Mammary epithelial cell (primary cell): Measurements from ENCODE around the gene ELK4.

ENCODE experiments used
- CTCF ChIP-seq, 2 donors: IDR thresholded peaks in 1 of 2; conservative IDR thresholded peaks in 1 of 2; 2 replicates each; pipeline ENCODE4 v1.5.1; 2011 to 2012; ENCODE audit warnings: inconsistent platforms in 2 of 2, low read length in 2 of 2, mild to moderate bottlenecking in 2 of 2, control low read depth in 1 of 2, low read depth in 1 of 2; ENCODE audit not compliant: insufficient read depth in 1 of 2; ENCODE audit errors: extremely low read depth in 1 of 2
- EZH2 ChIP-seq: IDR thresholded peaks from 2 replicates; pipeline ENCODE4 v1.6.1; 2012; ENCODE audit warnings: low read length, inconsistent platforms, borderline replicate concordance

- no peak for TF ChIP-seq CTCF (conservative IDR thresholded peaks at IDR 0.05 in 1 of 2, IDR thresholded peaks at IDR 0.05 in 1 of 2; ENCODE audit: extremely low read depth in 1 of 2, insufficient read depth in 1 of 2, low read depth in 1 of 2, low read length in 2 of 2)
- TF ChIP-seq EZH2 = no peak
These were observed 1.6 kb downstream of the ELK4 start for GRCh38 chr1:205630241-205630640.
